Activated T-helper 17 cell treated with anti-CD3 and anti-CD28 coated beads, Interleukin-2, amount 50 U/mL, for 72 hours (primary cell): ENCODE measurements around the gene CYB561D1. TPM values are rescaled to one million over a fixed set of nuclear protein-coding genes. Genes with fewer than 3 reads are reported as not detected.

Experiments used
- ATAC-seq: fragments of 150-1000 bp; cut with Tn5 transposase; replicated peaks from 2 replicates; pipeline ENCODE4 v1.10.0; 2021; ENCODE audit warnings: mild to moderate bottlenecking, moderate library complexity
- H3K27ac Mint-ChIP-seq: one replicate; pipeline ENCODE4 v1.8.0; 2022; ENCODE audit warnings: mixed read lengths
- H3K27me3 Mint-ChIP-seq: one replicate; pipeline ENCODE4 v1.8.0; 2022; ENCODE audit warnings: mixed read lengths
- H3K36me3 Mint-ChIP-seq: one replicate; pipeline ENCODE4 v1.8.0; 2022; ENCODE audit warnings: low read depth, mild to moderate bottlenecking, mixed read lengths
- H3K4me1 Mint-ChIP-seq: one replicate; pipeline ENCODE4 v1.8.0; 2022; ENCODE audit warnings: mixed read lengths
- H3K4me3 Mint-ChIP-seq: one replicate; pipeline ENCODE4 v1.8.0; 2022; ENCODE audit warnings: mild to moderate bottlenecking, mixed read lengths
- H3K9me3 Mint-ChIP-seq: one replicate; pipeline ENCODE4 v1.8.0; 2022; ENCODE audit warnings: mixed read lengths
- total RNA-seq, 2 donors: library from RNA; stranded (reverse); gene quantifications; one replicate each; pipeline ENCODE4 v1.2.3, GENCODE V29; 2022

Gene CYB561D1
- total RNA-seq, 2 donors from 2014 or later, result 7.6 to 19.2 TPM

- H3K27ac Mint-ChIP-seq, result no peak overlapping the region
- no peaks in the 10 kb centered on the region for H3K27me3 Mint-ChIP-seq
- ATAC-seq, result no peak
- H3K9me3 Mint-ChIP-seq, result no peaks in the 10 kb centered on the region
- no peaks in the 10 kb centered on the region for H3K4me1 Mint-ChIP-seq
- H3K4me3 Mint-ChIP-seq, result no peak overlapping the region
- H3K36me3 Mint-ChIP-seq, result no peaks in the 10 kb centered on the region
Measured at GRCh38 chr1:109538827-109539555, 45.1 kb downstream of the CYB561D1 start.

DNA sequence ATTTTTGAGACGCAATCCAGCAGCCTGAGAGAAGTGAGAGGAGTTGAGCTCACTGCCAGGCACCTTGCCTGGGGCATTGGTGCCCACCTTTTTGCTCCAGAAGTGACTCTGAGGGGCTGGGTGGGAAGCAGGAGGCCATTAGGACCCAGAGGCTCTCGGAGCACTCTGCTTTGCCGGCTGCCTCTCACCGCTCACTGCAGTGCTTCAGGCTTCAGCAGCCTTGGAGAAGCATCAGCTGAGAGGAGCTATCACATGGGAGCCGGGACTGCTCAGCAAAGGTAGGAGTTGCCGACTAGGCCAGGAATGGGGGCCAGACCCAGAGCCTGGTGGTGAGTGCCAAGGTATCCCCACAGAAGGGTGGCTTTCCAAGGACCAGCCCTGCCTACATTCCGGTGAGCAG lies 45.8 kb downstream of the CYB561D1 start, which contains the start of gene GPR61:
TSS of gene GPR61 (plus strand) at position 197 of the 400 bp plus-strand sequence. CDS start 3,151 bp downstream, outside the sequence.
- no peak within 1 kb of the TSS for H3K27ac Mint-ChIP-seq
- no peak for ATAC-seq
- H3K36me3 Mint-ChIP-seq, result no peaks in the 10 kb centered on the region

GRCh38 chr1:109541102-109541501 lies 47.2 kb downstream of the CYB561D1 start:
- Mint-ChIP-seq H3K27me3 (no peaks in the 10 kb centered on the region), H3K36me3 (no peaks in the 10 kb centered on the region), H3K27ac (no peak overlapping the region), H3K9me3 (no peaks in the 10 kb centered on the region), H3K4me1 (no peaks in the 10 kb centered on the region), H3K4me3 (no peak overlapping the region)
- ATAC-seq, result no peak

More for the DNA sequence above, 45.8 kb downstream of the CYB561D1 start, which contains the start of gene GPR61:
- no peaks in the 10 kb centered on the region for H3K9me3 Mint-ChIP-seq
- H3K27me3 Mint-ChIP-seq, result no peaks in the 10 kb centered on the region
- H3K4me1 Mint-ChIP-seq, result no peaks in the 10 kb centered on the region
- no peak within 1 kb of the TSS for H3K4me3 Mint-ChIP-seq

GRCh38 chr1:109542657-109543056 lies 48.8 kb downstream of the CYB561D1 start:
- Mint-ChIP-seq H3K36me3 (no peaks in the 10 kb centered on the region), H3K27ac (no peak overlapping the region), H3K9me3 (no peaks in the 10 kb centered on the region), H3K4me3 (no peak overlapping the region), H3K4me1 (no peaks in the 10 kb centered on the region), H3K27me3 (no peaks in the 10 kb centered on the region)
- ATAC-seq, result no peak

GRCh38 chr1:109543283-109543987 lies 49.5 kb downstream of the CYB561D1 start:
- Mint-ChIP-seq H3K9me3 (no peaks in the 10 kb centered on the region), H3K4me3 (no peak overlapping the region), H3K27me3 (no peaks in the 10 kb centered on the region), H3K4me1 (no peaks in the 10 kb centered on the region), H3K27ac (no peak overlapping the region), H3K36me3 (peaks cover 4% of the 10 kb centered on the region)
- ATAC-seq, result no peak

DNA sequence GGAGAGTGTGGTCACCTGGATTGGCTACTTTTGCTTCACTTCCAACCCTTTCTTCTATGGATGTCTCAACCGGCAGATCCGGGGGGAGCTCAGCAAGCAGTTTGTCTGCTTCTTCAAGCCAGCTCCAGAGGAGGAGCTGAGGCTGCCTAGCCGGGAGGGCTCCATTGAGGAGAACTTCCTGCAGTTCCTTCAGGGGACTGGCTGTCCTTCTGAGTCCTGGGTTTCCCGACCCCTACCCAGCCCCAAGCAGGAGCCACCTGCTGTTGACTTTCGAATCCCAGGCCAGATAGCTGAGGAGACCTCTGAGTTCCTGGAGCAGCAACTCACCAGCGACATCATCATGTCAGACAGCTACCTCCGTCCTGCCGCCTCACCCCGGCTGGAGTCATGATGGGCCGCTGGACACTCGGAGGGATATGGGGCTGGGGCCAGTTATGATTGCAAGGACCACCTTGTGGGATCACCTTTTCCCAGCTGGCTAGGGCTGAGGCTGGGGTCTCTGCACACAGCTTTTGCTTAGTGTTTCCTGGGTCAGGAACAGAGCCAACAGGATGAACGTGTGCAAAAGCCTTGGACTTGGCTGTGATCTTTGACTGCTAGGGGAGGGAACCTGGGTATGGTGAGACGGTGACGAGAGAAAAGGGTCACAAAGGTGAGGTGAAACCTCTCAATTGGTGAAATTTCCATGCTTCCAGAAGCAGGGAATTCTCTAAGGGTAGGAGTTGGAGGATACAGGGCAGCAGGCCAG lies 50.3 kb downstream of the CYB561D1 start:
- no peak for ATAC-seq
- peaks cover 4% of the 10 kb centered on the region for H3K4me1 Mint-ChIP-seq
- H3K36me3 Mint-ChIP-seq, result peaks cover 11% of the 10 kb centered on the region
- H3K27ac Mint-ChIP-seq, result no peak overlapping the region
- H3K4me3 Mint-ChIP-seq, result no peak overlapping the region
- H3K27me3 Mint-ChIP-seq, result no peaks in the 10 kb centered on the region
- H3K9me3 Mint-ChIP-seq, result no peaks in the 10 kb centered on the region

GRCh38 chr1:109546311-109547109 lies 52.6 kb downstream of the CYB561D1 start:
- peaks cover 9% of the 10 kb centered on the region for H3K4me1 Mint-ChIP-seq
- peak overlapping the region; percentile 98 for H3K27ac Mint-ChIP-seq
- no peaks in the 10 kb centered on the region for H3K9me3 Mint-ChIP-seq
- H3K36me3 Mint-ChIP-seq, result peaks cover 21% of the 10 kb centered on the region
- no peaks in the 10 kb centered on the region for H3K27me3 Mint-ChIP-seq
- peak; percentile 58 for ATAC-seq
- H3K4me3 Mint-ChIP-seq, result peak overlapping the region; percentile 90

DNA sequence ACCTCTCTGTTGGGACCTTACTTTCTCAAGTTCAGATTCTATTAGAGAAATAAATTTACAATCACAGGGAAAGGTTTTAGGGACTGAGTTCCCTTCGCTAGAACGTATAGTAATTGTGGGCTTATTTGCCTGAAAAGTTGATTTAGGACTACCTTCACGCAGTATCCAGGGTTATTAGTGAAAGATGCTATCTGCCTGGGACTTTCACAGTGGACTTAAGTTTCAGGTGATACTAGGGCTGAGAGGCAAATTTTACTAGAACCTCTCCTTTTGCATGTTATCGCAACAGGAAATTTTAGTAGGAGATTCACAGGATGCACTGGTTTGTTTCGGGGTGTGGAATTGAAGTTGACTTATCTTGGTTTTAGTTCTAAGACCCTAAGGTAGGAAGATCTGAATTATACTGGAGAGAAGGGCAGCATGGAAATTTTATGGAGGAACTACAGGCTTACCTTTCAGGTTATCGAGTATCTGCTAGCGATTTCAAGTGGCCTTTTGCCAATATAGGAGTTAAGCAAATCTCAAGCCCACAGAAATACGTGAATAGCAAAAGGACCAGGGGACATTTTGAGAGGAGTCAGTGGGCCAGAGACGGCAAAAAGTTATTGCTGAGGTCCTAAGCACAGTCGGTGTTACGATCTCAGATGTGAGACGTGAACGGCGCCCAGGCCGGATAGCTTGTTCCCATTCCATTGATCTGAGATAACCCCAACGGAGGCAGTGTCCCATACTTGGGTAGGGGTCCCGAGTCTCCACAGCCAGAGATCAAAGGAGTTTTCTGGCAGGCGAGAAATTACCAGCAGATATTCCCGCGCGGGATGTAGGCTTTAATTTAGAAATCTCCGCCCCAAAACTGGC lies 53.8 kb downstream of the CYB561D1 start:
- H3K27ac Mint-ChIP-seq, result peak overlapping the region; percentile 98
- H3K4me1 Mint-ChIP-seq, result peaks cover 9% of the 10 kb centered on the region
- no peaks in the 10 kb centered on the region for H3K9me3 Mint-ChIP-seq
- H3K27me3 Mint-ChIP-seq, result no peaks in the 10 kb centered on the region
- peaks cover 26% of the 10 kb centered on the region for H3K36me3 Mint-ChIP-seq
- peak overlapping the region; percentile 90 for H3K4me3 Mint-ChIP-seq
- ATAC-seq, result no peak

GRCh38 chr1:109548321-109549267 lies 54.7 kb downstream of the CYB561D1 start, which contains the start of gene GNAI3:
Gene GNAI3 (plus strand): TSS chr1:109548615. CDS start chr1:109548721, 106 bp downstream.
- Mint-ChIP-seq H3K27me3 (no peaks in the 10 kb centered on the region), H3K4me1 (peaks cover 14% of the 10 kb centered on the region), H3K4me3 (peak within 1 kb of the TSS; percentile 90), H3K27ac (peak within 1 kb of the TSS; percentile 98), H3K9me3 (no peaks in the 10 kb centered on the region), H3K36me3 (peaks cover 35% of the 10 kb centered on the region)
- ATAC-seq, result peak; percentile 98

Other genes with a start within 250 kb of the CYB561D1 start
- gene CELSR2, start 244.6 kb upstream of the CYB561D1 start, total RNA-seq, result 1 to 10 TPM in 1 of 2 donors, under 1 TPM in 1; 0.77 to 1.3 TPM
- gene PSRC1, start 210.9 kb upstream of the CYB561D1 start, total RNA-seq, result 10 to 100 TPM; 17.5 to 20.3 TPM
- not detected for gene MYBPHL, start 187.1 kb upstream of the CYB561D1 start, total RNA-seq
- under 1 TPM; 0.66 to 0.78 TPM for gene SORT1, start 96.2 kb upstream of the CYB561D1 start, total RNA-seq
- 100 to 1,000 TPM; 106 to 198 TPM for gene PSMA5, start 67.6 kb upstream of the CYB561D1 start, total RNA-seq
- gene SYPL2, start 27.5 kb upstream of the CYB561D1 start, total RNA-seq, result not detected
- gene ATXN7L2, start 10.2 kb upstream of the CYB561D1 start, total RNA-seq, result 10 to 100 TPM; 14.5 to 15.3 TPM
- gene AMIGO1, start 15.6 kb downstream of the CYB561D1 start, total RNA-seq, result 1 to 10 TPM; 1.1 to 1.2 TPM
- gene GPR61, start 45.8 kb downstream of the CYB561D1 start, total RNA-seq, result under 1 TPM in 1 of 2 donors, not detected in 1; 0.45 TPM
- 10 to 100 TPM in 1 of 2 donors, 1 to 10 TPM in 1; 10.0 to 11.6 TPM for gene GNAI3, start 54.5 kb downstream of the CYB561D1 start, total RNA-seq
- gene GNAT2, start 125.5 kb downstream of the CYB561D1 start, total RNA-seq, result under 1 TPM; 0.32 to 0.54 TPM
- 100 to 1,000 TPM in 1 of 2 donors, 10 to 100 TPM in 1; 97.1 to 135 TPM for gene AMPD2, start 125.7 kb downstream of the CYB561D1 start, total RNA-seq
- 10 to 100 TPM; 16.2 to 20.1 TPM for gene GSTM4, start 162.0 kb downstream of the CYB561D1 start, total RNA-seq
- gene GSTM2, start 174.0 kb downstream of the CYB561D1 start, total RNA-seq, result 10 to 100 TPM; 18.5 to 27.5 TPM
- 10 to 100 TPM in 1 of 2 donors, not detected in 1; 86.5 TPM for gene GSTM1, start 193.7 kb downstream of the CYB561D1 start, total RNA-seq
- not detected for gene GSTM5, start 218.2 kb downstream of the CYB561D1 start, total RNA-seq
- 10 to 100 TPM in 1 of 2 donors, 1 to 10 TPM in 1; 8.9 to 30.2 TPM for gene GSTM3, start 246.9 kb downstream of the CYB561D1 start, total RNA-seq